Natural killer cell (primary cell): ENCODE data around the gene CKLF. TPM values are rescaled to one million over a fixed set of nuclear protein-coding genes. Genes with fewer than 3 reads are reported as not detected.
A peak's percentile ranks its signal among the peaks of the same experiment; 100 is the strongest.
"Not testable (repeated sequence)": the region's sequence is repeated elsewhere in the genome, so short reads cannot be mapped to it uniquely, and the experiment has no call there.

Experiments
- ATAC-seq, 3 donors: fragments of 150-1000 bp in 2 of 3; fragments of 200-7000 bp in 1 of 3; cut with Tn5 transposase; 1 replicate in 1 of 3; 2 replicates in 2 of 3; pipeline ENCODE4 v1.10.0; 2021; ENCODE audit warnings: mild to moderate bottlenecking in 2 of 3, moderate library complexity in 2 of 3
- DNase-seq, 2 donors: peaks; one replicate each; pipeline versions ENCODE4 v3.0.0 to v3.0.0-alpha.2; 2013 to 2021; ENCODE audit warnings: mixed read lengths in 1 of 2
- H3K27ac ChIP-seq: one replicate; pipeline ENCODE4 v1.5.1; 2013; ENCODE audit warnings: mild to moderate bottlenecking, low read length
- H3K27me3 ChIP-seq: one replicate; pipeline ENCODE4 v1.6.1; 2013; ENCODE audit warnings: low read length; ENCODE audit not compliant: control insufficient read depth, insufficient read depth
- H3K36me3 ChIP-seq: one replicate; pipeline ENCODE4 v1.6.1; 2013; ENCODE audit warnings: low read length; ENCODE audit not compliant: control insufficient read depth, insufficient read depth
- H3K4me1 ChIP-seq: one replicate; pipeline ENCODE4 v1.6.1; 2013; ENCODE audit warnings: low read length; ENCODE audit not compliant: control insufficient read depth, insufficient read depth
- H3K4me3 ChIP-seq: one replicate; pipeline ENCODE4 v1.5.1; 2013; ENCODE audit warnings: low read length
- H3K9me3 ChIP-seq: one replicate; pipeline ENCODE4 v1.6.1; 2013; ENCODE audit warnings: low read length; ENCODE audit not compliant: control insufficient read depth, insufficient read depth
- H3K27ac Mint-ChIP-seq, 2 donors: one replicate each; pipeline ENCODE4 v1.8.0; 2022; ENCODE audit warnings: mild to moderate bottlenecking in 2 of 2, mixed read lengths in 2 of 2, moderate library complexity in 1 of 2
- H3K27me3 Mint-ChIP-seq, 2 donors: one replicate each; pipeline ENCODE4 v1.8.0; 2022; ENCODE audit warnings: low read depth in 2 of 2, mixed read lengths in 2 of 2
- H3K36me3 Mint-ChIP-seq: one replicate; pipeline ENCODE4 v1.8.0; 2022; ENCODE audit warnings: mixed read lengths
- H3K4me1 Mint-ChIP-seq, 2 donors: one replicate each; pipeline ENCODE4 v1.8.0; 2022; ENCODE audit warnings: mixed read lengths in 2 of 2
- H3K4me3 Mint-ChIP-seq: one replicate; pipeline ENCODE4 v1.8.0; 2022; ENCODE audit warnings: mild to moderate bottlenecking, moderate library complexity, mixed read lengths
- H3K9me3 Mint-ChIP-seq, 2 donors: one replicate each; pipeline ENCODE4 v1.8.0; 2022; ENCODE audit warnings: mixed read lengths in 2 of 2
- WGBS: methylation state at CpG from one replicate; pipeline ENCODE4 v1.1.7; 2013; ENCODE audit warnings: missing lambda C conversion rate; ENCODE audit not compliant: insufficient coverage; 5-methylcytosine and 5-hydroxymethylcytosine counted together
- intact Hi-C: fragments of 100-400 bp; cut with micrococcal nuclease; formaldehyde crosslinking; loops from one replicate; pipeline ENCODE4 v1.14.2; 2022
- total RNA-seq, 4 donors: library from RNA; stranded (reverse); fragments of 120-200 nt in 1 of 4; gene quantifications; one replicate each; pipeline versions ENCODE4 v1.2.3 to v1.2.4, GENCODE V29; 2013 to 2022
- TF ChIP-seq, protein P1 (sequence below): fragments of 200-600 bp; IDR thresholded peaks from one replicate; pipeline ENCODE4 v1.8.0; 2022; ENCODE audit warnings: antibody characterized with exemption

CKLF gene
- total RNA-seq, 3 donors from 2014 or later (not counting 1 experiment from before 2014, with no cell fraction given) = 48.0 to 69.7 (median 54.6) TPM

GRCh38 chr16:66608241-66609138, 56.1 kb downstream of the CKLF start:
- 42% methylated on average over 17 of the region's 17 CpGs for WGBS
- no peak overlapping the region for H3K4me3 ChIP-seq

DNA sequence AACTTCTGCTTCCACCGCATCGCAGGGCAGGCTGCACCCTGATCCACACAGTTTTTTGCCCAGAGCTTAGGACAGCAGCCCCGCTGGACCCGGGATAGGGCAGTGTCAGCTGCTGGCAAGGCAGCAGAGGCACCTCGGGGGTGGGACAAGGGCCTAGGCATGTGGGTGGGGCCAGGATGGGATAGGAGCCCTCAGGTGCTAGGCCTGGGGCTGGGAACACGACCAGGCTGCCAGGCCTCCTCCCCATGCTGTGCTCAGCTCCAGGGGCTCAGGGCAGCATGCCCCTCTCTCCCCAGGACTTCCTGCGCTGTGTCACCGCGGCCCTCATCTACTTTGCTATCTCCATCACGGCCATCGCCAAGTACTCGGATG, 56.7 kb downstream of the CKLF start:
- Histone ChIP-seq H3K27me3 (no peaks in the 10 kb centered on the region), H3K4me3 (no peak overlapping the region), H3K4me1 (peaks cover 39% of the 10 kb centered on the region), H3K27ac (no peak overlapping the region), H3K36me3 (peaks cover 48% of the 10 kb centered on the region), H3K9me3 (no peaks in the 10 kb centered on the region)
- no peaks in the 10 kb centered on the region for H3K9me3 Mint-ChIP-seq
- H3K36me3 Mint-ChIP-seq = no peaks in the 10 kb centered on the region
- DNase-seq (no peak), ATAC-seq (no peak)
- H3K4me1 Mint-ChIP-seq = peaks cover 15 to 29% of the 10 kb centered on the region in 2 donors
- H3K27me3 Mint-ChIP-seq = no peaks in the 10 kb centered on the region
- intact Hi-C loops = loop anchor here (10.0 kb wide), 1 partner anchor 266 kb away; no protein-coding TSS in a partner anchor
- 97% methylated on average over 12 of the region's 12 CpGs for WGBS
- TF ChIP-seq, protein P1, sequence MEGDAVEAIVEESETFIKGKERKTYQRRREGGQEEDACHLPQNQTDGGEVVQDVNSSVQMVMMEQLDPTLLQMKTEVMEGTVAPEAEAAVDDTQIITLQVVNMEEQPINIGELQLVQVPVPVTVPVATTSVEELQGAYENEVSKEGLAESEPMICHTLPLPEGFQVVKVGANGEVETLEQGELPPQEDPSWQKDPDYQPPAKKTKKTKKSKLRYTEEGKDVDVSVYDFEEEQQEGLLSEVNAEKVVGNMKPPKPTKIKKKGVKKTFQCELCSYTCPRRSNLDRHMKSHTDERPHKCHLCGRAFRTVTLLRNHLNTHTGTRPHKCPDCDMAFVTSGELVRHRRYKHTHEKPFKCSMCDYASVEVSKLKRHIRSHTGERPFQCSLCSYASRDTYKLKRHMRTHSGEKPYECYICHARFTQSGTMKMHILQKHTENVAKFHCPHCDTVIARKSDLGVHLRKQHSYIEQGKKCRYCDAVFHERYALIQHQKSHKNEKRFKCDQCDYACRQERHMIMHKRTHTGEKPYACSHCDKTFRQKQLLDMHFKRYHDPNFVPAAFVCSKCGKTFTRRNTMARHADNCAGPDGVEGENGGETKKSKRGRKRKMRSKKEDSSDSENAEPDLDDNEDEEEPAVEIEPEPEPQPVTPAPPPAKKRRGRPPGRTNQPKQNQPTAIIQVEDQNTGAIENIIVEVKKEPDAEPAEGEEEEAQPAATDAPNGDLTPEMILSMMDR = no peak
- H3K4me3 Mint-ChIP-seq = no peak overlapping the region
- no peak overlapping the region for H3K27ac Mint-ChIP-seq

More at GRCh38 chr16:66608241-66609138, 56.1 kb downstream of the CKLF start:
- Mint-ChIP-seq H3K27me3 (no peaks in the 10 kb centered on the region), H3K4me1 (peaks cover 21 to 35% of the 10 kb centered on the region in 2 donors), H3K36me3 (no peaks in the 10 kb centered on the region), H3K4me3 (peak overlapping the region; percentile 53), H3K27ac (peak overlapping the region; percentile 56 to 77), H3K9me3 (no peaks in the 10 kb centered on the region)
- H3K27me3 ChIP-seq = no peaks in the 10 kb centered on the region
- H3K9me3 ChIP-seq = no peaks in the 10 kb centered on the region
- DNase-seq (peak; percentile 72 to 88), ATAC-seq (peak; percentile 22 to 41 (median 40))
- H3K4me1 ChIP-seq = peaks cover 46% of the 10 kb centered on the region
- H3K27ac ChIP-seq = no peak overlapping the region
- intact Hi-C loops = loop anchor here (10.0 kb wide), 1 partner anchor 266 kb away; no protein-coding TSS in a partner anchor
- peaks cover 45% of the 10 kb centered on the region for H3K36me3 ChIP-seq
- TF ChIP-seq, protein P1 = peak; percentile 84

GRCh38 chr16:66610111-66610820, 57.9 kb downstream of the CKLF start:
- Histone ChIP-seq H3K27ac (no peak overlapping the region), H3K27me3 (no peaks in the 10 kb centered on the region), H3K4me1 (peaks cover 39% of the 10 kb centered on the region), H3K9me3 (no peaks in the 10 kb centered on the region), H3K36me3 (peaks cover 52% of the 10 kb centered on the region), H3K4me3 (no peak overlapping the region)
- intact Hi-C loops = no loop called here
- H3K27ac Mint-ChIP-seq = peak overlapping the region in 1 of 2 donors; percentile 50
- H3K9me3 Mint-ChIP-seq = no peaks in the 10 kb centered on the region
- no peaks in the 10 kb centered on the region for H3K36me3 Mint-ChIP-seq
- TF ChIP-seq, protein P1 = no peak
- H3K4me1 Mint-ChIP-seq = peaks cover 13 to 26% of the 10 kb centered on the region in 2 donors
- no peak overlapping the region for H3K4me3 Mint-ChIP-seq
- no peak for ATAC-seq
- no peak for DNase-seq
- no peaks in the 10 kb centered on the region for H3K27me3 Mint-ChIP-seq
- 95% methylated on average over 14 of the region's 14 CpGs for WGBS

DNA sequence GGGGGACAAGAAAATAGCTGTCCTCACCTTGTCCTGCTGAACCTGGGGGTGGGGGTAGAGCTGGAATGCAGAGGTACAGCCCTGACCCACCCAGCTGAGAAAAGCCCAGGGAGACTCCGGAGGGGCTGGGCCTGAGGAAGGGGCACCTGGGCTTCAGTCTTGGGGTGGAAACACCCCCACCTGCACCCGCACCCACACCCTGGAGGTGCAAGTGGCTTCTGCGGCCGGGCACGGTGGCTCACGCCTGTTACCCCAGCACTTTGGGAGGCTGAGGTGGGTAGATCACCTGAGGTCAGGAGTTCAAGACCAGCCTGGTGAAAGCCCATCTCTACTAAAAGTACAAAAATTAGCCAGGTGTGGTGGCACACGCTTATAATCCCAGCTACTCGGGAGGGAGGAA, 59.5 kb downstream of the CKLF start:
- H3K4me3 Mint-ChIP-seq, ATAC-seq, H3K4me3 ChIP-seq, H3K9me3 ChIP-seq, H3K36me3 Mint-ChIP-seq, H3K27ac Mint-ChIP-seq, intact Hi-C loops, H3K9me3 Mint-ChIP-seq, H3K27ac ChIP-seq, DNase-seq, H3K27me3 Mint-ChIP-seq, H3K27me3 ChIP-seq: not testable (repeated sequence)
- peaks cover 23% of the 10 kb centered on the region for H3K4me1 ChIP-seq
- H3K36me3 ChIP-seq = peaks cover 52% of the 10 kb centered on the region
- WGBS = 95% methylated on average over 8 of the region's 8 CpGs
- H3K4me1 Mint-ChIP-seq = peaks cover 5 to 14% of the 10 kb centered on the region in 2 donors
